Large intestine (tissue), 3 donors: ENCODE results near the gene NEURL1B. TPM values are rescaled to one million over a fixed set of nuclear protein-coding genes. Genes with fewer than 3 reads are reported as not detected.

Experiments used
- DNase-seq, 2 donors: peaks; one replicate each; pipeline versions ENCODE4 v3.0.0 to v3.0.0-alpha.2; 2013
- H3K27ac ChIP-seq: one replicate; pipeline ENCODE4 v1.5.1; 2013; ENCODE audit warnings: low read length
- H3K27me3 ChIP-seq: 2 replicates; pipeline ENCODE4 v1.6.1; 2013; ENCODE audit warnings: low read length; ENCODE audit not compliant: control insufficient read depth, insufficient read depth
- H3K36me3 ChIP-seq: 2 replicates; pipeline ENCODE4 v1.6.1; 2013; ENCODE audit warnings: low read length; ENCODE audit not compliant: control insufficient read depth, insufficient read depth
- H3K4me1 ChIP-seq: one replicate; pipeline ENCODE4 v1.6.1; 2013; ENCODE audit warnings: low read length; ENCODE audit not compliant: control insufficient read depth, insufficient read depth
- H3K4me3 ChIP-seq: one replicate; pipeline ENCODE4 v1.5.1; 2013; ENCODE audit warnings: low read length
- H3K9me3 ChIP-seq: one replicate; pipeline ENCODE4 v1.6.1; 2013; ENCODE audit warnings: mild to moderate bottlenecking, low read depth, low read length, moderate library complexity; ENCODE audit not compliant: control insufficient read depth
- WGBS: methylation state at CpG from one replicate; pipeline ENCODE4 v1.1.5; 2013; ENCODE audit warnings: low lambda C conversion rate; ENCODE audit not compliant: insufficient coverage; 5-methylcytosine and 5-hydroxymethylcytosine counted together
- polyA plus RNA-seq: library from polyadenylated mRNA; unstranded; fragments of 120-200 nt; gene quantifications from one replicate; pipeline ENCODE4 v1.2.1, GENCODE V29; 2013

Gene NEURL1B
- polyA plus RNA-seq, 1 donor, result 13.5 TPM

- peaks cover 50% of the 10 kb centered on the region for H3K4me1 ChIP-seq
- H3K9me3 ChIP-seq, result peaks cover 7% of the 10 kb centered on the region
- H3K27ac ChIP-seq, result peak overlapping the region; percentile 93
- peak; percentile 78 to 87 for DNase-seq
- no CpG with 5 or more reads among the region's 4 CpGs for WGBS
- H3K27me3 ChIP-seq, result no peaks in the 10 kb centered on the region
- H3K4me3 ChIP-seq, result no peak overlapping the region
- H3K36me3 ChIP-seq, result peaks cover 43% of the 10 kb centered on the region
Observed at GRCh38 chr5:172687940-172688339, 46.9 kb downstream of the NEURL1B start.

DNA sequence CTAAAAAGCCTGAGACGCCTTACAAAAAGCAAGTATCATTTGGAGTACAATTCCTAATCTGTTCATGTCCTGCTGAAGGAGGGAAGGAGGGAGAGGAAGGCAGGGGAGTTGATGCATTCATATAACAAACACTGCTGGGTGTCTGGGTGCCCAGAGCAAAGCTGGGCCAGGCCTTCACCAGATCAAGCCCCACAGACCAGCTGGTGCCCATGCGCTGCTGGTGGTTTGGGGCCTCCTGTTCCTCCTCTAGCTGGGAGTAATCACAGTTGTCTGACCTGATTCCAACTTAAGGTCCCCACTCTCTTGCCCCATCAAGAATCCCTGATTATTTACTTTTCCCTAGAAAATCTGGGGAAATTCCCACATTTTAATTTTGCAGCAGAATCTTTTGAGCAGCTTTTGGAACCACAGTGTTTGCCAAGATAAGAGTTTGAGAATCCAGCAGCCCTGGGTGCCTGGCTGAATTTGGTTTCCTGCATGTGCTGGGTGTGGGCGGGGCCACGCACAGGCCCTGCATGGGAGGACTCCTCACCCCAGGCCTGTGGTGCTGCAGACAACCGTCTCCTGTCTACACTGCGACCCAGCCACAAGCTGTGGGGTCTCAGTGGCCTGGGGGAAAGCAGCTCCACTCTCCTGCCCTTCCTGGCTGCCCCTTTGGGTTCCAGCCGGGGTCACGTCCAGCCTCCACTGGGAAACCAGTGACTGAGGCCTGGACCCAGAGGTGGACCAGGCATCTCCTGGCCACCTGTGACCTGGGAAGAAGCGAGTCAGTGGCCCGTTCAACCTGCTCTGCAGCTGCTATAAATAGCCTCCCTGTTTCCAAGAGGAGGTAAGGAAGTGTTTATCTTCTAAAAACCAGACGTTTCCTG, 47.5 kb downstream of the NEURL1B start:
- H3K4me1 ChIP-seq, result peaks cover 50% of the 10 kb centered on the region
- WGBS, result no CpG with 5 or more reads among the region's 11 CpGs
- H3K9me3 ChIP-seq, result peaks cover 3% of the 10 kb centered on the region
- H3K27me3 ChIP-seq, result no peaks in the 10 kb centered on the region
- H3K4me3 ChIP-seq, result no peak overlapping the region
- DNase-seq, result peak in 1 of 2 donors; percentile 63
- H3K27ac ChIP-seq, result peak overlapping the region; percentile 93
- peaks cover 43% of the 10 kb centered on the region for H3K36me3 ChIP-seq

DNA sequence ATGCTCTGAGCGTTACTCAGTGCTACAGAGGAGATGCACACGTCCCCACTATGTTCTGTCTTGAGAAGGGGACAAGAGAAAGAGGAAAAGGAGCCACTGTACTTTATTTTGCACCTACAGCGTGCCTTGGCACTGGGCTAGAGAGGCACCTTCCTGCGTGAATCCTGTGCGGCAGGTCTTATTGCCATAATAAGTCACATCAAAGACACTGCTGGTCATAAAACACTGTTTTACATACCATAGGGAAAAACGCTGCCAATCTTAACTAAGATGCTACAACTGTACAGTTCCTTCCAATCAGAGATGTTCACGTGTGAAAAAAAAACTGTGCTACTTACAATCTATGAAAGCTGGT, 48.1 kb downstream of the NEURL1B start:
- Histone ChIP-seq H3K4me1 (peaks cover 50% of the 10 kb centered on the region), H3K36me3 (peaks cover 43% of the 10 kb centered on the region), H3K27ac (peak overlapping the region; percentile 93), H3K9me3 (peaks cover 1% of the 10 kb centered on the region), H3K4me3 (no peak overlapping the region), H3K27me3 (no peaks in the 10 kb centered on the region)
- DNase-seq, result no peak
- no CpG with 5 or more reads among the region's 7 CpGs for WGBS

GRCh38 chr5:172689801-172690200, 48.7 kb downstream of the NEURL1B start:
- H3K9me3 ChIP-seq, result no peaks in the 10 kb centered on the region
- no peaks in the 10 kb centered on the region for H3K27me3 ChIP-seq
- no peak for DNase-seq
- H3K27ac ChIP-seq, result peak overlapping the region; percentile 93
- peaks cover 41% of the 10 kb centered on the region for H3K36me3 ChIP-seq
- peaks cover 44% of the 10 kb centered on the region for H3K4me1 ChIP-seq
- no peak overlapping the region for H3K4me3 ChIP-seq
- no CpG with 5 or more reads among the region's 10 CpGs for WGBS

DNA sequence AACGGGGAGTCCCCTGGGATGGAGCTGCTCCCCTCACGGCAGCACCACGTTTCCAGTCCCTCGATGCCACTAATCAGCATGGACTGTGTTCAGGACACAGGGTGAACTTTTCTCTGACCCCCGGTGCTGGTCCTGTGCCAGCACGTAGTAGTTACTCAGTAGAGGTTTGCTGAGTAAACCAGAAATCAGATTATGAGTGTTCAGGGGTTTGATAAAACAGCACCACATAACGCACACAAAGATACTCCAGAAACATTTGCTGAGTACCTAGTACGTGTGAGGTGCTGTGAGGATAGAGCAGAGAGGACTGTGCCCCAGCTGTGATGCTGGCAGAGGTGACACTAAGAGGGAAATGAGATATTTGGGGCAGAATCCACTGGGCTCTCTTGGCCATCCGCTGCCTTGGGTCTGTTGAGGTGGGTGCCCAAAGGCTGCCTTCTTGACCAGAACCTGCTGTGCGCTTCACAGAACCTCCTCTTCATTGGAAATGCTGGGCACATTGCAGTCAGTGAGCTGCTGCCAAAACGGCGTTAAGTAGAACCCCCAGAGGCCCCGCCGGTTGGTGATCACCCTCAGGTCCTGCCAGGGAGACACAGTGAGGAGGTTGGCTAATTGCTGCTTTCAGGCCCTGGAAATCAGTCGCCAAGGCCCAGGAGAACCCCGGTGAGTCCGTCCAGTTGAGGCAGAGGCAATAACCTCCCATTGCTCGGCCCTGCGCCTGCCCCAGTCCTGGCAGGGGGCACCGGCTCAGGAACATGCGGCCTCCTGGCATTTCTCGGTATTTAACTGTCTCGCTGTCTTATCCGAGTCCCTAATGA, 49.4 kb downstream of the NEURL1B start:
- H3K36me3 ChIP-seq, result peaks cover 40% of the 10 kb centered on the region
- H3K4me1 ChIP-seq, result peaks cover 44% of the 10 kb centered on the region
- no peak overlapping the region for H3K4me3 ChIP-seq
- H3K27me3 ChIP-seq, result no peaks in the 10 kb centered on the region
- DNase-seq, result no peak
- WGBS, result 100% methylated on average over 3 of the region's 24 CpGs
- no peaks in the 10 kb centered on the region for H3K9me3 ChIP-seq
- H3K27ac ChIP-seq, result no peak overlapping the region

- DNase-seq, result no peak
- Histone ChIP-seq H3K27ac (no peak overlapping the region), H3K4me3 (no peak overlapping the region), H3K27me3 (no peaks in the 10 kb centered on the region), H3K4me1 (peaks cover 39% of the 10 kb centered on the region), H3K36me3 (peaks cover 27% of the 10 kb centered on the region), H3K9me3 (peaks cover 3% of the 10 kb centered on the region)
- no CpG with 5 or more reads among the region's 7 CpGs for WGBS
Observed at GRCh38 chr5:172691886-172692285, 50.8 kb downstream of the NEURL1B start.

- 93% methylated on average over 3 of the region's 6 CpGs for WGBS
- Histone ChIP-seq H3K27ac (no peak overlapping the region), H3K27me3 (no peaks in the 10 kb centered on the region), H3K4me3 (no peak overlapping the region), H3K4me1 (peaks cover 38% of the 10 kb centered on the region), H3K36me3 (peaks cover 22% of the 10 kb centered on the region), H3K9me3 (peaks cover 3% of the 10 kb centered on the region)
- DNase-seq, result no peak
Observed at GRCh38 chr5:172692451-172692850, 51.4 kb downstream of the NEURL1B start.

GRCh38 chr5:172692981-172693380, 51.9 kb downstream of the NEURL1B start:
- H3K27ac ChIP-seq, result peak overlapping the region; percentile 8
- no peaks in the 10 kb centered on the region for H3K27me3 ChIP-seq
- WGBS, result 60% methylated on average over 1 of the region's 2 CpGs
- H3K36me3 ChIP-seq, result peaks cover 20% of the 10 kb centered on the region
- no peak for DNase-seq
- peaks cover 36% of the 10 kb centered on the region for H3K4me1 ChIP-seq
- H3K9me3 ChIP-seq, result peaks cover 3% of the 10 kb centered on the region
- H3K4me3 ChIP-seq, result no peak overlapping the region

- Histone ChIP-seq H3K27ac (no peak overlapping the region), H3K4me1 (peaks cover 26% of the 10 kb centered on the region)
Observed at GRCh38 chr5:172694061-172694460, 53.0 kb downstream of the NEURL1B start.

DNA sequence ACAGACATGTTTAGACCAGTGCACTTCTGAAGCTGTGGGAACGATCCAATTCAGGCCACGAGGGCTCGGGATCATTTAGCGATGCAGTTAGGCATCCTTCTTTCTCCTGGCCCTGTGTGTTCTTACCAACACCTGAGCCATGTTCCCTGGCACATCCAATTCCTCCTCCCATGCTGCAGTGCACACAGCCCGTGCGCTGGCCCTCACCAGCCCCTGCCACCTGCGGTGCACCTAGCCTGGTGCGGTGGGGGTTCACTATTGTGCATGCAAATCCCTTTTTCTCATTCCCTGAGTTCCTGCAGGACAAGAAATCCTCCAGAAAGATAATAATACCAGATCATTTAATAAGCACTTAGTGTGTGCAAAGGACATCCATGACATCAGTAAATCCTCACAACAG, 53.5 kb downstream of the NEURL1B start:
- no peak overlapping the region for H3K27ac ChIP-seq
- peaks cover 12% of the 10 kb centered on the region for H3K36me3 ChIP-seq
- H3K4me1 ChIP-seq, result peaks cover 21% of the 10 kb centered on the region
- H3K9me3 ChIP-seq, result peaks cover 3% of the 10 kb centered on the region
- H3K27me3 ChIP-seq, result no peaks in the 10 kb centered on the region
- DNase-seq, result no peak
- no CpG with 5 or more reads among the region's 8 CpGs for WGBS
- no peak overlapping the region for H3K4me3 ChIP-seq

More at GRCh38 chr5:172694061-172694460, 53.0 kb downstream of the NEURL1B start:
- DNase-seq, result no peak
- H3K36me3 ChIP-seq, result peaks cover 14% of the 10 kb centered on the region
- no peak overlapping the region for H3K4me3 ChIP-seq
- peaks cover 3% of the 10 kb centered on the region for H3K9me3 ChIP-seq
- no peaks in the 10 kb centered on the region for H3K27me3 ChIP-seq
- 100% methylated on average over 1 of the region's 4 CpGs for WGBS
